NCI-H345 treated with DMSO at 0.1 percent for 48 hours (cell line): ENCODE data around the gene PIK3R2.

Source experiments
- DNase-seq: peaks from one replicate; lab custom pipeline; 2025; ENCODE audit not compliant: unreplicated experiment; lab: John Stamatoyannopoulos, UW

Gene PIK3R2

GRCh38 chr19:18171605-18172327 is 18.8 kb downstream of the PIK3R2 start:
- no peak for DNase-seq

- DNase-seq: no peak
Observed at GRCh38 chr19:18172331-18173053, 19.5 kb downstream of the PIK3R2 start.

GRCh38 chr19:18173054-18173571 is 20.1 kb downstream of the PIK3R2 start:
- no peak for DNase-seq

- DNase-seq: peak; percentile 33
Observed at GRCh38 chr19:18173572-18174288, 20.8 kb downstream of the PIK3R2 start, which contains the start of gene IFI30. TSS of gene IFI30 (plus strand) at chr19:18173813. CDS start at chr19:18173842, 29 bp downstream.

GRCh38 chr19:18174983-18175382 is 22.0 kb downstream of the PIK3R2 start:
- no peak for DNase-seq

- DNase-seq: no peak
Observed at GRCh38 chr19:18176367-18177310, 23.7 kb downstream of the PIK3R2 start.

- DNase-seq: no peak
Observed at GRCh38 chr19:18179957-18180356, 27.0 kb downstream of the PIK3R2 start.

- DNase-seq: no peak
Observed at GRCh38 chr19:18183529-18183928, 30.6 kb downstream of the PIK3R2 start.

- no peak for DNase-seq
Observed at GRCh38 chr19:18185538-18185937, 32.6 kb downstream of the PIK3R2 start.

GRCh38 chr19:18190278-18190677 is 37.3 kb downstream of the PIK3R2 start:
- DNase-seq: no peak

GRCh38 chr19:18191640-18192062 is 38.7 kb downstream of the PIK3R2 start:
- no peak for DNase-seq

- DNase-seq: peak; percentile 98
Observed at GRCh38 chr19:18192673-18193387, 39.9 kb downstream of the PIK3R2 start, which contains the start of gene MPV17L2. TSS of gene MPV17L2 (plus strand) at chr19:18193218. CDS start at chr19:18193282, 64 bp downstream.

- DNase-seq: no peak
Observed at GRCh38 chr19:18193388-18194180, 40.6 kb downstream of the PIK3R2 start.

GRCh38 chr19:18194181-18194530 is 41.2 kb downstream of the PIK3R2 start:
- no peak for DNase-seq

GRCh38 chr19:18194554-18195238 is 41.7 kb downstream of the PIK3R2 start:
- DNase-seq: no peak

- no peak for DNase-seq
Observed at GRCh38 chr19:18196511-18196845, 43.5 kb downstream of the PIK3R2 start.

GRCh38 chr19:18197306-18197705 is 44.3 kb downstream of the PIK3R2 start:
- DNase-seq: no peak

GRCh38 chr19:18197941-18198340 is 45.0 kb downstream of the PIK3R2 start:
- no peak for DNase-seq
